Heart left ventricle (tissue), 13 donors: ENCODE data around the gene LDLRAD2.
"Not testable (repeated sequence)": the region's sequence is repeated elsewhere in the genome, so short reads cannot be mapped to it uniquely, and the experiment has no call there.

Experiments used
- CTCF ChIP-seq, 12 donors: fragments of 200-600 bp; sonication (generic) in 4 of 12; IDR thresholded peaks; one replicate each; pipeline versions ENCODE4 v1.5.0 to v1.8.0; 2018 to 2022; ENCODE audit warnings: antibody characterized with exemption in 12 of 12, mild to moderate bottlenecking in 5 of 12
- POLR2A ChIP-seq, 2 donors: fragments of 450-650 bp; IDR thresholded peaks; one replicate each; pipeline ENCODE4 v1.6.1; 2017; ENCODE audit warnings: antibody characterized with exemption in 2 of 2, mild to moderate bottlenecking in 2 of 2, moderate library complexity in 2 of 2
- donor health status: ischemic (EF 13 %, LVEDD 7.1; RV severe dilation, severe dysfunction).
- donor health status: DM: no; HTN: yes; CAD: no.
- donor health status: DM: no; HTN: no; CAD: no.
- donor health status: ischemic (EF 25% LVEDD 6.9; RV normal size, moderate dysfunction).
- donor health status: ischemic (EF 25% LVEDD 5.7; RV mildly dilated, moderate dysfunction).
- donor health status: ischemic (EF 35%, LVEDD 5.7; RV mildly dilated, moderate dysfunction).
- donor health status: nonischemic (EF 11% LVEDD 7.7; RV severe dilation, severe dysfunction).
- donor health status: DM: yes; HTN: yes; CAD: no.
- donor health status: PGD.
- donor health status: ischemic (EF 29% LVEDD 5.4; RV normal size, mild dysfunction).
- donor health status: nonischemic (EF 23%, LVEDD 6.1; RV moderate dilation, normal function).

GRCh38 chr1:21770602-21771001 lies 41.5 kb upstream of the LDLRAD2 start:
- TF ChIP-seq CTCF, POLR2A (IDR thresholded peaks at IDR 0.05): not testable (repeated sequence)
